T47D (cell line): Measurements from ENCODE around the gene TIAM2.
"Not testable (repeated sequence)": the region's sequence is repeated elsewhere in the genome, so short reads cannot be mapped to it uniquely, and the experiment has no call there.

Experiments used
- DNase-seq, 2 experiments: peaks; one replicate each; pipeline versions ENCODE4 v3.0.0 to v3.0.0-alpha.2; 2011 to 2012; ENCODE audit warnings: low read depth in 1 of 2, low spot score in 1 of 2
- JUND ChIP-seq: IDR thresholded peaks from 2 replicates; pipeline ENCODE4 v1.6.1; 2012; ENCODE audit warnings: low read depth
- in situ Hi-C: cut with HindIII; loops from 2 replicates; pipeline ENCODE4 v1.10.0; 2016; ENCODE audit warnings: low sequenced_read_pairs, low pct_unique_long_range_greater_than_20kb

TIAM2 gene

GRCh38 chr6:155228546-155229166, 233.5 kb downstream of the TIAM2 start:
- TF ChIP-seq JUND: no peak
- in situ Hi-C loops: no loop called here
- no peak for DNase-seq

DNA sequence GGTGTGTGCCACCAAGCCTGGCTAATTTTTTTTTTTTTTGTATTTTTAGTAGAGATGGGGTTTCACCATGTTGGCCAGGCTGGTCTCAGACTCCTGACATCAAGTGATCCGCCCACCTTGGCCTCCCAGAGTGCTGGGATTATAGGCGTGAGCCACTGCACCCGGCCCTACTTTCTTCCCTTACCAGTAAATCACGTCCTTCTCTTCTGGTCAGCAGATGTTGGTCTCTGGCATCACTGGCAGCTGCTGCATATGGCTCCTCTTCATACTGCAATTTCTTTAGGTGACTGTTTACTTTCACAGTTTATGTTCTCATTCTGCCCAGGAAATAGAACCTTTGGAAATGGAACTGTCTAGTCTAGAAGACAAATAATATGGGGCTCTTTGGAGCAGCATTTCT, 235.9 kb downstream of the TIAM2 start:
- in situ Hi-C loops, DNase-seq: not testable (repeated sequence)

- in situ Hi-C loops: no loop called here
- no peak for DNase-seq
These were observed 237.7 kb downstream of the TIAM2 start for GRCh38 chr6:155232848-155233247.

DNA sequence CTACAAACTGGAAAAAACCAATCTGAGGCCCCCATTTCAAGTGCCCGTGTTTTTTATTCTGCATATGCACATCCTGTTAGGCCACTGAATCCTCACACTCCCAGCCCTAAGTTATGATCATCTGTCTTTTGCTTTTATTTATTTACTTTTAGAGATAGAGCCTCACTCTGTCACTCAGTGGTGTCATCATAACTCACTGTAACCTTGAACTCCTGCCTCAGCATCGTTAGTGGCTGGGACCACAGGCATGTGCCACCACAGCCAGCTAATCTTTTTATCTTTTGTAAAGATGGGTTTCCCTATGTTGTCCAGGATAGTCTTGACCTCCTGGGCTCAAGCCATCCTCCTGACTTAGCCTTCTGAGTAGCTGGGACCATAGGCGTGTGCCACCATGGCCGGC, 239.1 kb downstream of the TIAM2 start:
- DNase-seq: no peak
- TF ChIP-seq JUND: no peak
- in situ Hi-C loops: no loop called here

More at GRCh38 chr6:155232848-155233247, 237.7 kb downstream of the TIAM2 start:
- TF ChIP-seq JUND: no peak

GRCh38 chr6:155234687-155235086, 239.6 kb downstream of the TIAM2 start:
- in situ Hi-C loops: no loop called here
- no peak for TF ChIP-seq JUND
- DNase-seq: no peak

DNA sequence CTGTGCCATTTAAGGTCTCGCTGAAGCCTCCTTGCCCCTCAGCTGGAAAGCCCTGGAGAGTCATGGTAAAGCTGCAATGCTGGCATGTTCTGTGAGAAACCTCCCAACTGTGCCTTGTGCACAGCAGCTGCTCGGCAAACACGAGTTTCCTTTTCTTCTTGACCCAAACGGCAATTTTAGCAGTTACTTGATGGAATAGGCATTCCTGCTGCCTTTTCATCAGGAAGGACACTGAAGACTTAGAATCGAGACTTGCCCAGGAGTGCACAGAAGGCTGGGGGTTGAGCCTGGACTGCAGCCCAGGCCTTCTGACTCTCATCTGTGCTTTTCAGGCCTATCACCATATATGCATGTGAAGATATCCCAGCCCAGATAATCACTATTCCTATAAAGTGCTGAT, 240.0 kb downstream of the TIAM2 start:
- TF ChIP-seq JUND: no peak
- in situ Hi-C loops: no loop called here
- DNase-seq: no peak

DNA sequence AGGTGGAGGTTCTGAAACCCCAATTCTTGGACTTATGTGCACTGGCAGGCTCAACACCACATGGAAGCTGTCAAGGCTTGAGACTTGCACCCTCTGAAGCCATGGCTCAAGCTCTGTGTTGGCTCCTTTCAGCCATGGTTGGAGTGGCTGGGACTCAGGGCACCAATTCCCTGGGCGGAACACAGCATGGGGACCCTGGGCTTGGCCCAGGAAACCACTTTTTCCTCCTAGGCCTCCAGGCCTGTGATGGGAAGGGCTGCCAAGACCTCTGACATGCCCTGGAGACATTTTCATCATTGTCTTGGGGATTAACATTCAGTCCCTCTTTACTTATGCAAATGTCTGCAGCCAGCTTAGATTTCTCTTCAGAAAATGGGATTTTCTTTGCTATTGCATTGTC, 242.5 kb downstream of the TIAM2 start:
- DNase-seq: no peak
- in situ Hi-C loops: no loop called here
- no peak for TF ChIP-seq JUND

GRCh38 chr6:155240905-155241600, 245.9 kb downstream of the TIAM2 start:
- DNase-seq: no peak
- in situ Hi-C loops: no loop called here
- no peak for TF ChIP-seq JUND

- TF ChIP-seq JUND: no peak
- no peak for DNase-seq
- in situ Hi-C loops: no loop called here
These were observed 246.9 kb downstream of the TIAM2 start for GRCh38 chr6:155241966-155242365.

DNA sequence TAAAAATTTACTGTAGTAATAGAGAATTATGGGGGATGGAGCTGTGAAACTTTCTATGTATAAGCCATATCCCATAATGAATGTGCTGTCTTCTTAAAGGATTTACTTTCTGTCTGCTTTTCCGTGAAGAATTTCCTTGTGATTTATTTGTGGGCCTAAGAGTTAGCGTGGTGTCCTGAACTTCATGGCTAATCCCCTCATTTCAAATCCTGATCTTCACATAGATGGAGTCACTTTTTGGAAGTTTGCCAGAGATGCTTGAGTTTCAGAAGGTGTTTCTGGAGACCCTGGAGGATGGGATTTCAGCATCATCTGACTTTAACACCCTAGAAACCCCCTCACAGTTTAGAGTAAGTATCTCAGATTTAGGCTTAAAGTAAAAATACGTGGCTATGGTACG, 249.3 kb downstream of the TIAM2 start:
- no peak for DNase-seq
- in situ Hi-C loops: no loop called here
- no peak for TF ChIP-seq JUND

DNA sequence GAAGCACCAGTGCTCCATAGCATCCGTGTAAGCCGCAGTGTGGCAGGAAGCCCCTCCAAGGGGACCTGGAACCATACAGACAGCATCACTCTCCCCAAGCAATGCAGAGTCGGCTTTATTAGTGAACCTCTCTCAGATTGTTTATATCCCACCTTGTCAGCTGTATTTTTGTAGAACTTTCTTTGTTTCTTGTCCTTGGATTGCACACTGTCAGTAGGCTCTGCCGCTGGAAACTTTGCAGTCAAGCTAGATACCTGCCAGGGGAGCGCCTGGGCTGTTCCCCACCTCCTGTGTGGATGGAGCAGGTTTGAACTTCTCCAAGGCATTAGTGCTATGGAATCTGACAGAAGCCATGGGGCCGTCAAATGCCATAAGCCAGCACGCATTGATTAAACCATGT, 250.1 kb downstream of the TIAM2 start:
- TF ChIP-seq JUND: no peak
- in situ Hi-C loops: no loop called here

GRCh38 chr6:155245831-155246230, 250.7 kb downstream of the TIAM2 start:
- in situ Hi-C loops: no loop called here
- no peak for DNase-seq

More for the DNA sequence above, 250.1 kb downstream of the TIAM2 start:
- no peak for DNase-seq

GRCh38 chr6:155246825-155247224, 251.7 kb downstream of the TIAM2 start:
- TF ChIP-seq JUND: no peak
- DNase-seq: no peak
- in situ Hi-C loops: no loop called here

More at GRCh38 chr6:155245831-155246230, 250.7 kb downstream of the TIAM2 start:
- TF ChIP-seq JUND: no peak

GRCh38 chr6:155247618-155248007, 252.5 kb downstream of the TIAM2 start:
- no peak for DNase-seq
- in situ Hi-C loops: no loop called here
- no peak for TF ChIP-seq JUND
